T1000 (cell line): ENCODE data around the gene TSPOAP1.

Experiments
- DNase-seq: peaks from one replicate; lab custom pipeline; 2025; ENCODE audit warnings: mixed read lengths; lab: John Stamatoyannopoulos, UW

The TSPOAP1 gene

DNA sequence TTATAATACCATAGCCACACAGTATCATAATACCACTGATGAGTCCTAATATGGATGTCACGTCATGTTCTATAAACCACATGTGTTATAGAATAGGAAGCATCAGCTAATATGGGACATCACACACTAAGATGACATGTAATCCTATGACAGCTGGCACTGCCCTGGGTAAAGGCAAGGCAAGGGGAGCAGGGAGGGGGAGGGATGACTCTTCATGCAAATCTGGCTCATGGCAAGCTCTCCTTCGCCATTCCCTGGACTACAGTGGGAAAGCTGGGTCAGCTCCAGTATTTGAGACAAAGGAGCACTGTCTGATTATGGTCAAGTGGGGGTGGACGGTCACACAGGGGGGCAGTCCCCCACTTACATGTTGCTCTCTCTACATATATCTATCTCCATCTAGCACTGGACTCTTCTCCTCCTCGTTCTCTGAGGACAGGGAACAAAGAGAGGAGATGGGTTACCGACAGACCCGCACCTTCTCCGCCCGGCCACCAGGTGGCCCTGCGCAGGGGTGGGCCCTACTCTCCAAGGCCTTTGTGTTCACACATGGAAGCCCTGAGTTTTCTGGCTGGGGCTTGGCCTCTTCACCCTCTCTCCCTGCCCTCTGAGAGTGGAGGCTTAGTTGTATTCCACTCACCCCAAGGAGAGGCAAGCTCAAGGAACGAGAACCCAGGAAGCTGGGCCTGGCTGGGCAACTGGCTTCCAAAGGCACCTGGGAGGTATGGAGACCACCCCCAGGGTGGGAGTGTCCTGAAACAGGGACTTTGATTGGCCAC lies 24.4 kb downstream of the TSPOAP1 start:
- DNase-seq = no peak

DNA sequence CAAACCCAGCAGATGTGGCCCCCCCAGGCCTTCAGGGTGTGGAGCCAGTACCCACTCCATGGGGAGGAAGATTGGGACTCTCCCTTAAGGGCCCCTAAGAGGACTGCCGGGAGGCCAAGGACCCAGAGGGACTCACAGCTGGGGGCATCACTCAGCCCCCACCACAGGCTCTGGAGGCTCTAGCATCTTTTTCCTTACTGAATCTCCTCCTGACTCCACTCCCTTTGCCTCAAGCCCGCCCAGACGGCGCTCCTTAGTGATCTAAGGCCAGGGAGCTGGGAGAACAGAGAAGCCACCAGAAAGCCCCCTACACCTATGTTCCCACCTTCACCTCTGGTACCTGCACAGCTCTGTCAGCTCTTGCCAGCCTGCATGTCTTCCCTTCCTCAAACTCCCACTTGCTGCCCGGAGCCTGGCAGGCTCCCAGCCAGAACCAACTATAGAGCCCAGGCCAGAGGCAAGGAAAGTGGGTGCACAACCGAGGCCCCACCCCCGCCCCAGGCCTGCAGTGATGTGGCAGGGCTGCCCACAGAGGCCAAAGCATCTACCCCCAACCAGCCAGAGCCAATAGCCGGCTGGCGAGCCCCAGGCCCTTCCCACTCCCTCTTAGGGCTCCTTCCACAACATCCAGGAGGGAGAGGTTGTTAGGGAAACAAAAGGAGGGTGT lies 25.5 kb downstream of the TSPOAP1 start:
- DNase-seq = no peak

DNA sequence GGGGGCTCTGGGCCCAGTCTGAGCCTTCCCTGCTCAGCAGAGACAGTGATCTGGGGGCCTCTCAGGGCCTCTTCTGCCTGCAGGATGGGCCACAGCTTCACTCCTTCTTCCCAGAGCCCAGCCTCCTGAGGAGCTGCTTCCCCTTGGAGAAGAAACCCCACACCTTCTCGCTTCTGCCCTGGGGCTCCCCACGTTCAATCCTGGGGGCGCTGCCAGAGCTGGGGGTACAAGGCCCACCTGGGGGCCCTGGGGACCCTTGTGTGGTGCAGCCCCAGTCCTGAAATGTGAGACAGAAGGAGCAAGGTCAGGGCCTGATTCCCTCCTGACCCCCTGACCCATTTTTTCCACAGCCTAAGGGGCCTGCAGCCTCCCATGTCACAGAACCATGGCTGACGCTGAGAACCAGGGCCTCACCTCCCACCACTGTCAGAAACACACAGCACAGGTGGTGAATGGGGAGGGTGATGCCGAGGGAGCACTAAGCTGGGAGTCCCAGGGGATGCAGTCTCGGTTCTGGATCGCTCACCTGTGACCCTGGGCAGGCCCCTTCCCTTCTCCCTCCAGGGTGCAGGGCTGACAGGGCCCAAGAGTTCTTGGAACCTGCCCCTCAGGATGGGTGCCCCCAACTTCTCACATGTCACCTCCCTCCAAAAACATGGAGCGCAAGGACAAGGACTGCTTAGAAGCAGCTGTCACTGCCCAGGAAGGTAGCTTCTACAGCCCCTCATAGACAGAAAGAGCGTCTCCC lies 26.2 kb downstream of the TSPOAP1 start:
- no peak for DNase-seq

DNA sequence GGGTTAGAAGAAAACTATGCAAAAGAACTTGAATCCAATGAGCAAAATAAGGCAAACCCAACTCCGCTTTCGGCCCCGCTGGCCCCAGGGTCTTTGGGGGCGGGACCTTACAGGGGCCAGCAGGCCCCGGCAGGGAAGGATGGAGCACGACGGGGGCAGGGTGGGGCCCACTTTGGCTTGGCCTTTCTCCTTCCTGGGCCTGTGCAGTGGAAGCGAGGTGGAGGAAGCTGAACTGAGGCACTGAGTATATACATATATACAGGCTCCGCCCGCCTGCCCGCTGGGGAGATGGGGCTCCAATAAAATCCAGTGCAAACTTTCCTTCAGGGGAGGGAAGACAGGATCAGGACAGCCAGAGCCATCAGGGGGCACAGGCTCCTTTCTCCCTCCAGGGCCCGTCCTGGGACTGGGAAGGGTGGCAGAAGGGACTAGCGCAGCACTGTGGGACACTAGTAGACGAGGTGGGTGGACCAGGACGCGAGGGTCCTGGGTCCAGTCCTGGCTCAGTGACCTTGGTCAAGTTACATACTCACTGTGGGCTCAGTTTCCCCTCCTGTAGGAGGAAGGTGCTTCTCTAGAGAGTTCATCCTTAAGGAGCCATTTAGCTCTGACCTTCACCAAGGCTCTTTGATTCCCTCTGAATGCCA lies 27.0 kb downstream of the TSPOAP1 start:
- DNase-seq = no peak

DNA sequence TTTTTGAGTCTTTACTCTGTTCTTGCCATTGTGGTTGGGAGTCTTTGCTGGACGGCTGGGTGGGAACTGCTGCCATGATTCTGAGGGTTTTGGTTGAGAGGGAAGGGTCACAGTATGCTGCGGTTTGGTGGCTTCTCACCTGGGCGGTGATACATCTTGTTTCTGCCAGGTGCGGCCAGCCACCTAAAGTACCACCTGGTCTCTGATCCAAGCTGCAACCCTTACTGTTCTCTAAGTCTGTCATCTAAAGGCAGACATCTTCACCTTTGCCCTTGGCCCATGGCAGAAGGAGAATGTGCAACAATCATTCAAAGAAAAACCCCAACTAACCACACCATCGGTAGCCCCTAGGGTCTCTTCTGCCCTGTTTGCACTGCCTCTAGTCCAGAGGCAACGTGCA lies 28.3 kb downstream of the TSPOAP1 start:
- DNase-seq = no peak

DNA sequence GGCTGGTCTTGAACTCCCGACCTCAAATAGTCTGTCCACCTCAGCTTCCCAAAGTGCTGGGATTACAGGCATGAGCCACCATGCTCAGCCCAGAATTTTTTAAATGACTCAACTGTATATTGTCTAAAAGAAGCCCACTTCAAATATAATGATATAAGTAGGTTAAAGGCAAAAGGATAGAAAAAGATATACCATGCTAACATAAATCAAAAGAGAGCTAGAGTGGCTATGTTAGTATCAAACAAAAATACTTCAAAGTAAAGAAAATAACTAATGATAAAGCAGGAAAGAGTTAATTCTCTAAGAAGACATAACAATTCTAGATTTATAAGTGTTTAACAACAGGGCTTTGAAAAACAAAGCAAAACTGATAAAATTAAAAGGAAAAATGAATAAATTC lies 34.6 kb downstream of the TSPOAP1 start:
- DNase-seq = no peak

DNA sequence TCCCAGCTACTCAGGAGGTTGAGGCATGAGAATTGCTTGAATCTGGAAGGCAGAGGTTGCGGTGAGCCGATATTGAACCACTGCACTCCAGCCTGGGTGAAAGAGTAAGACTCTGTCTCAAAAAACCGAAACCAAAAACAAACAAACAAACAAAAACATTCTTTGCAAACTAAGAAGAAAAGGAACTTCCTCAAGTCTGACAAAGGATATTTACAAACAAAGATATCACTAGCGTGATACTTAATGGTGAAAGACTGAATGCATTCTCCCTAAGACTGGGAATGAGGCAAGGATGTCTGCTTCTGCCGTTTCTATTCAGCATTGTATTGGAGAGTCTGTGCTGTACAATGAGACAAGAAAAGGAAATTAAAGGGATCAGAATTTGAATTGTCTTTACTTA lies 37.3 kb downstream of the TSPOAP1 start:
- DNase-seq = no peak

DNA sequence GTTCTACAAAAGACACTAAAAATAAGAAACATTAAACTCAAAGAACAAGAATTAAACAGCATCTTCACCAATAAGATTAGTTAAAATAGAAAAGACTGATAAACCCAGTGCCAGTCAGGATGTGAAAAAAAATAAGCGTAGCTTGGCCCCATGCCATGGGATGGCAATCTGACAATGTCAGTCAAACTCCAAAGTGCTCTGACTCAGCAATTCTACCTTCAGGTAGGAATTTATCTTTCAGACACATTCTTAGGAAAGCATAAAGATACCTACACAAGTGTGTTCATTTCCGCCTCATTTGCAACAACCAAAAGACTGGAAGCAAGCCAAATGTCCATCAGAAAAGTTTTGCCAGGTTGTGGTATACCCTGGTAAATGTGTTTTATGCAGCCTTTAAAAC lies 38.7 kb downstream of the TSPOAP1 start:
- DNase-seq = no peak

DNA sequence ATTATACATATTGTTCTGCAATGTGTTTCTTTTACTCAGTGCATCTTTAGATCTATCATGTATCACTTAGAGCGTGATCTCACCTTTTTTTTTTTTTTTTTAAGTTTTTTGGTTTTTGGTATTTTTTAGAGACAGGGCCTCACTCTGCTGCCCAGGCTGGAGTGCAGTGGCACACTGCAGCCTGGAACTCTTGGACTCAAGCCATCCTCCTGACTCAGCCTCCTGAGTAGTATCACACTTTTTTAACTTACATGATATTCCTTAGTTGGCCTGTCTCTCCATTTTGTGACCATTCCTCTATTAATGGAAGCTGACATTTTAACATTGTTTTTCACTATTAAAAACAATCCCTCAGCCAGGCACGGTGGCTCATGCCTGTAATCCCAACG lies 43.2 kb downstream of the TSPOAP1 start:
- DNase-seq = no peak

DNA sequence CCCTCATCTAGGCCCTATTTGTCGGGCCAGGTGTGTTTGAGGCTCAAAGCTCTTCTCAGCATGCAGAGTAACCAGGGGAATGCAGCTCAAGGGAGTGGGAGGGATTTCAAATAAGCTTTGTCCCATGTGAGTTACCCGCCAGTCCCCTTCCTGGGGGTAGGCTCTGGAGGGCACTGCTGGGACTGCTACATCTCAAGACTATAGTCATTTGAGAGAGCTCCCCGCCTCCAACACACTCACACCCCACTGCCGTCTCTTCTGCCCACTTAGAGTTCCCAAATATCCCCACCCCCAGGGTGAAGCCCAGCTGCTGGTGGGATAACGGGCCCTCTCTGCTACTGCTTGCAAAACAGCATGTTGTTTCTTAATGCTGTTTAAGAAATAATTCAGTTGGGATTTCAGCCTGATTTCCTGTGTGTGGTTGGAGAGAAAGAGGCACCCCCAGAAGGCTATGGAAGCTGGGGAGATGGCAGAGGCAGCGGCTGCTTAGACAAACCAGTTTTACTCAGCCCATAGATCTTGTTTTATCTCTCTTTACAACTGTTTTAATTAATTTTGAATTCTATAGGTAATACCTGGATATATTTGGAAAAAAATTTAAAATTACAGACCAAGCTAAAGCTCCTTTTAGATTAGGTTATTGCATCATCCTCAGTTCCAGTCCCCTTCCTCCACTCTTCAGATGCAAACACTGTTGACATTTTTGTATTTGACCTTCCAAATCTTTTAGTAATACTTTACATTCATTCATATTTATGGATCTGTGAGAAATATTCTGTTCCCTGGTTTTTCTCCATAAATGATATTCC lies 43.8 kb downstream of the TSPOAP1 start:
- DNase-seq = no peak

DNA sequence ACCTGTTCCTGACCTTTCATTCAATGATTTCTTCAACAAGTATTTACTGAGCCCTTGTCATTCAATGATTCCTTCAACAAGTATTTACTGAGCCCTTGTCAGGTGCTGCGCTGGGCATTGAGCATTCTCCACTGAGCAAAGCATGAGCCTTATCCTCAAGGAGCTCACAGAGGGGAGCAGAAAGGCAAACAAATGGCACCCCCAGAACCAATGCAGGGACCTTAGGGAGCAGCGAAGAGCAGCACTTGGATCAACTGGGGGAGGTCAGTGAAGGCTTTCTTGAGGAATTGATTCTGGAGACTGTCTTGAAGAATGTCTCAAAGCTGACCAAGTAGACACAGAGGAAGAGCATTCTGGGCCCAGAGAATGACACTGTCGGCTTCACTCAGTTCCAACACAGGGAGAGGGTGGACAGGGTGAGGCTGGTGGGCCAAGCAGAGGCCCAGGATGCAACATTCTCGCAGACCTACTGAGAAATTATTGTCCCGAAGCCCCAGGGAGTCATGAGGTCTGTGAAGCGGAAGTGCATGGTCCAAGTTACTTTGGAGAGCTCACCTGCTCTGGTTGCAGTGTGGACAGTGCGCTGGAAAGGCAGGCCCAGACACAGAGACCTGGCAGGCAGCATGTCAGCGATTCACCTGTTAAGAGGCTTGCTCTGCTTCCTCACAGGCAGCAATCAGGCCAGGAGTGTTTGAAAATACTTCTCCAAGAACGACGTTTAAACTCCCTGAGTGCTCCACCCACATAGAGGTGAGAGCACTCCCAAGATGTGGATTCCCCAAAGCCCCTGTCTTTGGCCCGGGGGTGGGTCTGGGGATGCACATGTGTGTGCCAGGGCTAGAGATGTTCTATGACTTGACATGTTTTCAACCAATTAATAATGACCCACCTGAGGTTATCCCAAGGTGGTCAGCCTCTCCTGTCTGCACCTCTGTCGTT lies 44.7 kb downstream of the TSPOAP1 start:
- no peak for DNase-seq

DNA sequence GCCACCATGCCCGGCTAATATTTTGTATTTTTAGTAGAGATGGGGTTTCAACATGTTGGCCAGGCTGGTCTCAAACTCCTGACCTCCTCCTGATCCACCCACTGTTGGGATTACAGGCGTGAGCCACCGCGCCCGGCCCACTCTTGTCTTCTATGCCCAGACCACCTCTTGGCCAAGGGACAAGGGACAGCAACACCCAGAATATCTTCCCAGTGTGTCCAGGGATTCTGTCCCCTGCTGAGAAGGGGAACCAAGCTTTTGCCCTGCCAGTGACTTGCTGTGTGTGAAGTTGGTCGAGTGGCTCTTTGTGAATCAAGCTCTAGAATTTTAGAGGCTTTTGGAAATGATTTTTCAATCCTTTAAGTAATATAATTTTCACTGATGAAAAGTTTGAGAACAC lies 46.2 kb downstream of the TSPOAP1 start:
- no peak for DNase-seq

DNA sequence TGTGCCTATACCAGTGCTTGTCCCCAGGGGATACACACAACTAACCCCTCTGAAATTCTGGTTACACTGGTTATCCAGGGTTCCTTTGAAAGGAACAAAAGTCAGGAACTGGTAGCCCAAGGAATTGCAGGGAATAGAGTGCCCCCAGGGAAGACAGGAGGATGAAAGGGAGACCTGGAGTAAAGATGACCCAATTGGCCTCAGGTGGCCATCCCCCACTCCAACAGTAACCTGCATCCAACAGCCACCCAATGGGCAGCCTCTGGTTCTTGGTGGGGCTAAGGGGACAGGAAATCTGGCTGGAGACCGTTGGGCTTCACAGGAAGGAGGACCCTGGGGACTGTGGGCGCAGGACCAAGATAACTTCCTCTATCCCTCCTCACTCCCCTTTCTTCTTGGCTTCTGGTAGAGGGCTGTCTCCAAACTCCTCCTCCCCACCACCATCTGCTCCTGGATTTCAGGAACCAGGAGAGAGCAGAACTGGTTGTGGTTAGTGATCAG lies 47.0 kb downstream of the TSPOAP1 start:
- no peak for DNase-seq

DNA sequence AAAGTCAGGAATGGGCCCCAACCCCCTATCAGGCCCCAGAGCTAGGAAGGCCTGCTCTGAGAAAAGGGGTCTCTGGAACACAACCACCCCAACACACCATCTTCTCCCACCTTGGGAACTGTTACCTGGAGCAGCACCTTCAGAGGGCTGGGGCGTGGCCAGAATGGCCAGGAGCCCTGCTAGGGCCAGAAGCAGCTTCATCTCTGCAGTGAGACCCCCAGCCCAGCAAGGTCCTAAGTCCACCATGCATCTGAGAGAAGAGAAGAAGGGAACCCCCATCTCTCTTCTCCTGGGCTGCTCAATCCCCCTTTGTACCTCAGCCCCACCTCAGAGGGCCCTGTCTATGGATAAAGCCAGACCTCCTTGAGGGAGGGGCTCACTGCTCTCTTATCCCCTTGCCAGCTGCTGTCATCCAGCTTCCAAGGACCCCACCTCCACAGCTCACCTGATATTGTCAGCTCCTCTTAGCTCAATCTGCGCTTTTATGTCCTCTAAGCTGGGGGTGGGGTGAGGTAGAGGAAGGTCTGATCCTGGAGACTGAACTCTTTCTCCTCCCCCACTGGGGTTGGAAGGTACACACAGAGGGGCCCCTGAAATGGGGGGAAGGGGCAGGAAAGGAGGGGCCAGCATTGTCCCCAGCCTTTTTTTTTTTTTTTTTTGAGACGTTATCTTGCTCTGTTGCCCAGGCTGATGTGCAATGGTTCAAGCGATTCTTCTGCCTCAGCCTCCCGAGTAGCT lies 47.9 kb downstream of the TSPOAP1 start, which contains the start of gene MPO:
Gene MPO, minus strand, starts transcription at position 456 of the 738 bp plus-strand sequence. Its CDS starts 177 bp downstream, at position 279.
- DNase-seq = no peak

DNA sequence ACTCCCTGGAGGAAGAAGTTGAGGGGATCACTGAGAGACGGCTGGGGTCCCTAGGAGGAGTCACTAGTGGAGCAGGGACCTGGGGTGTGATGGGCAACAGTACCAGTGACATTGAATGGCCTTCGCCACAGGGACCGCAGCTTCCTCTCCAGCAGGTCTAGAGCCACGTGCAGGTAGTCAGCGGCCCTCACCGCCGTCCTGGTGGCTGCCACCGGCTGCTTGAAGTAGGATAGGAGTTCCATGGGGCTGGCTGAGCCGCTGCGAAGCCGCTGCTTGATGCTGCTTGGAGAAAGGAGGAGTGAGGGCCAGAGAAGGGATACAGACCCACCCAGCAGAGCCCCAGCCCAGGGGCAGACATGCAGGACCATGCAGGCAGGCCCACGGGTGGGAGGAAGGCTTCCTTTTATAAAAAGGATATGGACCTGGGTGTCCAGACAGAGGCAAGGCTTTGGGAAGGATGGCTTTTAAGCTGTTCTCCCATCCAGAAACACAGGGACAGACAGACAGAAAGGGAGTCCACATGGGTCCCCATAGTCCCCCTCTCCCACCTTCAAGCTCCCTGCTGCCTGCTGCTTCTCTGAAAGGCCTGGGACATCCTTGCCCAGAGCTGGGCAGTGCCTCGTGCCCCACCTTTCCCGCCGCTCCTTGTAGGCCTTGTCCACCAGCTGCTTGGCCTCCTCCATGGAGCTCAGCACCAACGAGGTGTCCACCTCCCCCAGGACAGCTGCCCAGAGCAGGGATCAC lies 48.7 kb downstream of the TSPOAP1 start:
- DNase-seq = no peak

DNA sequence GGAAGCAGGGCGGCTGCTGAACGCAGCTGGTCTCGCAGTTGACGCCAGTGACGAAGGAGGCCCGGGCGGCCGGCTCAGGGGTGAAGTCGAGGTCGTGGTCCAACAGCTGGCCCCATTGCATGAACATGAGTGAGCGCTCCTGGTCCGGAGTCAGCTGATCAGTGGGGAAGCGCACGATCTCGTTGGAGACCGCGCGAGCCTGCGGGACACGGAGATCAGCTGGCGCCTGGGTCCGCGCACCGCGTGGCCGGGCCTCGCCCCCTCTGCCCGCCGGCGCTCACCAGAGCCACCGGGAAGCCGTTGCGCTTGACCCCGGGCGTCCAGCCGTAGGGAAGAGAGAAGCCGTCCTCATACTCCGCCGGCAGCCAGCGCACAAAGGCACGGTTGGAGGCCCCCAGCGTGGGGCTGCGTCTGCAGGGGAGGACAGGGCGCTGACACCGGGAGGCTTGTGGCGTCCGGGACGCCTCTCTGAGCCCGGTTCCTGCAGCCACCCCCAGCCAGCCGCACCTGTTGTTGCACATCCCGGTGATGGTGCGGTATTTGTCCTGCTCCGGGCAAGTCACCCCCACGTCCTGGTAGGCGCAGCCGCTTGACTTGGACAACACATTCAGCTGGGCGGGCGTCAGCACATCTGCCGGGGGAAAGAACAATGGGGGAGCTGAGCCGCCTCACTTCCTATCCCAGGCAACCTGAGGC lies 49.4 kb downstream of the TSPOAP1 start:
- DNase-seq = no peak

DNA sequence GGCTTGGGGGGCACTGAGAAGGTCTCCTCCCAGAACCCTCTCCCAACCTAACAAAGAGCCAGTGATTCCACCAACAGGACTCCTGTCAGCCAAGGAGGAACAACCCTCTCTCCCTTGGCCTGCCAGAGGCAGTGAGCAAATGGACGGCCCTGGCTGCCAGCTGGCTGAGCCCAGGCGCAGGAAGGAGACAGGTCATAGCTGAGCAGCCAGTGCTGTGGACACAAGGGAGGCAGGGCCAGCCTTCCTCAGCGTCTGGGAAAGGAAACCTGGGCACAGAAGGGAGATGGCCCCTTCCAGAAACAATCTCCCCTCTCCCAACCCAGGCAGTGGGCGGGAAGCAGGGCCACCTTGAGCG lies 50.0 kb downstream of the TSPOAP1 start:
- no peak for DNase-seq
